ENCODE measurements around the gene MLLT6.

DNA sequence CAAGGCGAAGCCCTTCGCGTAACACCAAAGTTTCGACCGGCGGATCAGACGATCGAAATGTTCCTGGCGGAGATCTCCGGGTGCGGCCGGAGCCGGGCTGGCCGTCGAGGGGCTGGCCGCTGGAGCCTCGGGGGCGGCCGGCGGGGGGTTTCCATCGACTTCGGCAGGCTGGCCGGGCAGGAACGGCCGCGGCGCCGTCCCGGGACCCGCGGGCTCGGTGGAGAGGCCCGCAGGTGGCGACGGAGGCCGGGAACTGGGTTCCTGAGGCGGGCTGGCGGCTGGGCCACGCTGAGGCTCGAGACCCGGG, 31.4 kb upstream of the MLLT6 start:
- TF ChIP-seq, protein P1, sequence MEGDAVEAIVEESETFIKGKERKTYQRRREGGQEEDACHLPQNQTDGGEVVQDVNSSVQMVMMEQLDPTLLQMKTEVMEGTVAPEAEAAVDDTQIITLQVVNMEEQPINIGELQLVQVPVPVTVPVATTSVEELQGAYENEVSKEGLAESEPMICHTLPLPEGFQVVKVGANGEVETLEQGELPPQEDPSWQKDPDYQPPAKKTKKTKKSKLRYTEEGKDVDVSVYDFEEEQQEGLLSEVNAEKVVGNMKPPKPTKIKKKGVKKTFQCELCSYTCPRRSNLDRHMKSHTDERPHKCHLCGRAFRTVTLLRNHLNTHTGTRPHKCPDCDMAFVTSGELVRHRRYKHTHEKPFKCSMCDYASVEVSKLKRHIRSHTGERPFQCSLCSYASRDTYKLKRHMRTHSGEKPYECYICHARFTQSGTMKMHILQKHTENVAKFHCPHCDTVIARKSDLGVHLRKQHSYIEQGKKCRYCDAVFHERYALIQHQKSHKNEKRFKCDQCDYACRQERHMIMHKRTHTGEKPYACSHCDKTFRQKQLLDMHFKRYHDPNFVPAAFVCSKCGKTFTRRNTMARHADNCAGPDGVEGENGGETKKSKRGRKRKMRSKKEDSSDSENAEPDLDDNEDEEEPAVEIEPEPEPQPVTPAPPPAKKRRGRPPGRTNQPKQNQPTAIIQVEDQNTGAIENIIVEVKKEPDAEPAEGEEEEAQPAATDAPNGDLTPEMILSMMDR (conservative IDR thresholded peaks at IDR 0.05; ENCODE audit: low read depth, low read length): no peak
- no peak for TF ChIP-seq EZH2 (IDR thresholded peaks at IDR 0.05; ENCODE audit: low read length, unreplicated experiment)
